Epithelial cell of alveolus of lung (primary cell): ENCODE results near the gene TOMM20L. TPM values are rescaled to one million over a fixed set of nuclear protein-coding genes. Genes with fewer than 3 reads are reported as not detected.

Experiments
- total RNA-seq: library from RNA; depleted of rRNA; stranded (reverse); fragments of >200 nt; gene quantifications from 2 replicates; pipeline ENCODE4 v1.2.1, GENCODE V29; 2015

TOMM20L gene
- total RNA-seq: not detected in 2 replicates

GRCh38 chr14:58395812-58396788, at the start of gene TOMM20L:
TOMM20L (plus strand) TSS chr14:58395930; CDS start chr14:58395958, 28 bp downstream.

GRCh38 chr14:58427281-58428117, 31.8 kb downstream of the TOMM20L start, which contains the start of the genes KIAA0586 and TIMM9:
KIAA0586 (plus strand) TSS chr14:58427719; CDS start chr14:58428265, 546 bp downstream.
TIMM9 (minus strand) TSS chr14:58427531; CDS start chr14:58411945, 15,586 bp downstream.

Other genes starting within 250 kb of the TOMM20L start
- 0.91 and 1.6 TPM in 2 replicates for gene ARMH4, start 243.7 kb upstream of the TOMM20L start, total RNA-seq
- gene ACTR10, start 195.8 kb upstream of the TOMM20L start, total RNA-seq: 55.6 and 57.3 TPM in 2 replicates
- gene PSMA3, start 151.1 kb upstream of the TOMM20L start, total RNA-seq: 110 and 142 TPM in 2 replicates
- gene ARID4A, start 97.4 kb upstream of the TOMM20L start, total RNA-seq: 3.0 and 7.0 TPM in 2 replicates
- 42.3 and 130 TPM in 2 replicates for gene TIMM9, start 31.6 kb downstream of the TOMM20L start, total RNA-seq
- 10.5 and 21.2 TPM in 2 replicates for gene KIAA0586, start 31.8 kb downstream of the TOMM20L start, total RNA-seq
- gene DACT1, start 242.0 kb downstream of the TOMM20L start, total RNA-seq: 4.7 and 23.8 TPM in 2 replicates